Loucy (cell line): ENCODE data around the gene TTC23.

Experiments
- CTCF ChIP-seq: fragments of 200-600 bp; sonication (generic); conservative IDR thresholded peaks from 2 replicates; pipeline ENCODE4 v1.5.1; 2014; ENCODE audit warnings: mild to moderate bottlenecking, antibody characterized with exemption, low read length
- EZH2phosphoT487 ChIP-seq: fragments of 200-600 bp; IDR thresholded peaks from 2 replicates; pipeline ENCODE4 v1.6.1; 2018; ENCODE audit warnings: antibody characterized with exemption, mild to moderate bottlenecking, moderate library complexity, borderline replicate concordance

GRCh38 chr15:99135194-99135593 lies 114.2 kb downstream of the TTC23 start:
- TF ChIP-seq CTCF, result no peak
- no peak for TF ChIP-seq EZH2phosphoT487
